ENCODE data around the gene ARHGEF12.
"Not testable (repeated sequence)": the region's sequence is repeated elsewhere in the genome, so short reads cannot be mapped to it uniquely, and the experiment has no call there.

Gene ARHGEF12

DNA sequence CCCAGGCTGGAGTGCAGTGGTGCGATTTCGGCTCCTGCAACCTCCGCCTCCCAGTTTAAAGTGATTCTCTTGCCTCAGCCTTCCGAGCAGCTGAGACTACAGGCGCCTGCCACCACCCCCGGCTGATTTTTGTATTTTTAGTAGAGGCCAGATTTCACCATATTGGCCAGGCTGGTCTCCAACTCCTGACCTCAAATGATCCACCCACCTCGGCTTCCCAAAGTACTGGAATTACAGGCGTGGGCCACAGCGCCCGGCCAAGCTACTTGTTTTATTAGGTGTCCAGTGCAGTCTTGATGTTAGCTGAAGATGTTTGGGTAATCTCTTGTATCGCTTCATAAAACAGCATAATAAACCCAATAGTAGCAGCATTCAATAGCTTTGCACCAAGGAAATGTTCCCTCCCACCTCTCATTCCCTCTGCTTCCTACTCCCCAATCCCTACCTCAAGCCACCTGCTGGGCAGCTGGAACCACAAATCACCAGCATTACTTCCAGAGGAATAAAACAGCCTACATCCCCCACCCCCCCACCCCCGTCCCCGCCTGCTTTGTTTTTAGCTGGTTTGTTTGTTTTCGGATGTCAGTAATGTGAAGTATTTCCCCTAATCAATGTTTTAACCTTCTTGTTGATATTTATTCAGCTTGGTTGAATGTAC is 164.3 kb downstream of the ARHGEF12 start:
- Histone ChIP-seq H3K4me1 (ENCODE audit: control insufficient read depth in 1 of 2, insufficient read depth in 2 of 2, low read length in 2 of 2) (no peaks in the 10 kb centered on the region), H3K9me3 (ENCODE audit: control insufficient read depth in 1 of 2, low read length in 2 of 2) (no peaks in the 10 kb centered on the region), H3K27ac (ENCODE audit: low read depth, low read length) (no peak overlapping the region), H3K4me3 (ENCODE audit: low read depth in 1 of 2, low read length in 2 of 2) (no peak overlapping the region), H3K27me3 (ENCODE audit: control insufficient read depth in 1 of 2, insufficient read depth in 2 of 2, low read length in 2 of 2) (no peaks in the 10 kb centered on the region), H3K9ac (ENCODE audit: low read depth in 1 of 2, low read length in 2 of 2) (no peak overlapping the region), H3K36me3 (ENCODE audit: control insufficient read depth in 1 of 2, insufficient read depth in 2 of 2, low read length in 2 of 2) (no peaks in the 10 kb centered on the region)

DNA sequence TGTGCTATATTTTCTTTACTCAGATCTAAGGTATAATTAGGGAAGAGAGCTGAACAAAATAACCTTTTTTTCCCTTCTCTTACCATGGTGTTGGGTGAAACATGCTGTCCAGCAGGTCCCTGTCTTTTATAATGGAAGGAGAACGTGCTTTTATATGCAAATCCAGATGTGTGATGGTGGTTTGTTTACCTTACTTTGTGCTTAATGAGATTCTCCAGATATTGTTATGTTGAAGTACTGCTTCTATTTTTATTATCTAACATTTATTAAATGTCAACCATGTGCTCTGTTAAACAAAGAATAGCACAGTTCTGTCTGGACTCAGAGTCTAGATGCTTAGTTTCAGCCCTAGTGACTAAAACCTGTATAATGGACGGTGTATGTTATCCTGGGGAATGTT is 165.2 kb downstream of the ARHGEF12 start:
- H3K9ac ChIP-seq (ENCODE audit: low read depth in 1 of 2, low read length in 2 of 2): no peak overlapping the region
- no peak overlapping the region for H3K4me3 ChIP-seq (ENCODE audit: low read depth in 1 of 2, low read length in 2 of 2)
- no peaks in the 10 kb centered on the region for H3K36me3 ChIP-seq (ENCODE audit: control insufficient read depth in 1 of 2, insufficient read depth in 2 of 2, low read length in 2 of 2)
- H3K27me3 ChIP-seq (ENCODE audit: control insufficient read depth in 1 of 2, insufficient read depth in 2 of 2, low read length in 2 of 2): peaks cover under 1 to 2% of the 10 kb centered on the region in 2 donors
- H3K9me3 ChIP-seq (ENCODE audit: control insufficient read depth in 1 of 2, low read length in 2 of 2): no peaks in the 10 kb centered on the region
- H3K27ac ChIP-seq (ENCODE audit: low read depth, low read length): no peak overlapping the region
- no peaks in the 10 kb centered on the region for H3K4me1 ChIP-seq (ENCODE audit: control insufficient read depth in 1 of 2, insufficient read depth in 2 of 2, low read length in 2 of 2)

DNA sequence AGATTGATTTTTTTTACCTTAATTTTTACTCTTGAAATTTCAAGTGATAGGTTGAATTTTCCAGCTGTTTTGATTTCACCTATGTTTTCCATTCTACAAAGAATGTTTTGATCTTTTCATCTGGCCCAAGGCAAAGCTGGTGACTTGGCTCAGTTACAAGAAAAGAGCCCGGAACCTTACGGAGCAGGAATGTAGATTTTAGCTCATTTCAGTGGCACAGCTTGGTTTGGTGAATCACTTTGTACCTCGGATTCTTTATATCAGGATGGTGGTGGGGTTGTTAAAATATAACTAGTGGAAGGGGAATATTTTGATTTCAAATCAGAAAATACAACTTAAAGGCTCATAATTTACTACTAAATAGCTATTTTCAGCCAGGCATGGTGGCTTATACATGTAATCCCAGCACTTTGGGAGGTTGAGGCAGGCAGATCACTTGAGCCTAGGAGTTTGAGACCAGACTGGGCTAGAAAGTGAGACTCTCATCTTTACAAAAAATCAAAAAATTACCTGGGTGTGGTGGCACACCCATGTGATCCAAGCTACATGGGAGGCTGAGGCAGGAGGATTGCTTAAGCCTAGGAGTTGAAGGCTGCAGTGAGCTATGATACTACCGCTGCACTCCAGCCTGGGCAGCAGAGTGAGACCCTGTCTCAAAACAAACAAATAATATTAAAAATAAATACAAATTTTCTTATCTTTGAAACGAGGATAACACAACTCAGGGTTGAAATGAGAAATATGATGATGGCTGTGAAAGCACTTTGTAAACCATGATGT is 166.0 kb downstream of the ARHGEF12 start:
- no peak overlapping the region for H3K4me3 ChIP-seq (ENCODE audit: low read depth in 1 of 2, low read length in 2 of 2)
- H3K9ac ChIP-seq (ENCODE audit: low read depth in 1 of 2, low read length in 2 of 2): no peak overlapping the region
- H3K36me3 ChIP-seq (ENCODE audit: control insufficient read depth in 1 of 2, insufficient read depth in 2 of 2, low read length in 2 of 2): no peaks in the 10 kb centered on the region
- no peaks in the 10 kb centered on the region for H3K9me3 ChIP-seq (ENCODE audit: control insufficient read depth in 1 of 2, low read length in 2 of 2)
- H3K27ac ChIP-seq (ENCODE audit: low read depth, low read length): no peak overlapping the region
- H3K27me3 ChIP-seq (ENCODE audit: control insufficient read depth in 1 of 2, insufficient read depth in 2 of 2, low read length in 2 of 2): peaks cover 6 to 8% of the 10 kb centered on the region in 2 donors
- H3K4me1 ChIP-seq (ENCODE audit: control insufficient read depth in 1 of 2, insufficient read depth in 2 of 2, low read length in 2 of 2): no peaks in the 10 kb centered on the region

DNA sequence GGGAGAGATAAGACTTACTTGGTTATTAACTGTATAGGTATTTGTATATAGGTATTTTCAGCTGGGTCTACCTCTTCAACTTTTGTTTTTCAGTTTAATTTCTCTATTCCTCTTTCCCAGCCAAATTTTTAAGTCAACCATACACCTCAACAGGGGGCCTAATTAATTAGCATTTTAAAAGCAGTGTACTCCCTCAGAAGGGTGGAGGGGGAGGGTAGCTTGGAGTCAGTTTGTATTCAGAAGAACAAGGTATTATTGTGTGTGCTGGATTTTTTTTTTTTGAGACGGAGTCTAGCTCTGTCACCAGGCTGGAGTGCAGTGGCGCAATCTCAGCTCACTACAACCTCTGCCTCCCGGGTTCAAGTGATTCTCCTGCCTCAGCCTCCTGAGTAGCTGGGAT is 167.3 kb downstream of the ARHGEF12 start:
- not testable (repeated sequence) for H3K9ac ChIP-seq (ENCODE audit: low read depth in 1 of 2, low read length in 2 of 2); H3K27me3 ChIP-seq (ENCODE audit: control insufficient read depth in 1 of 2, insufficient read depth in 2 of 2, low read length in 2 of 2); H3K27ac ChIP-seq (ENCODE audit: low read depth, low read length); H3K9me3 ChIP-seq (ENCODE audit: control insufficient read depth in 1 of 2, low read length in 2 of 2); H3K36me3 ChIP-seq (ENCODE audit: control insufficient read depth in 1 of 2, insufficient read depth in 2 of 2, low read length in 2 of 2); H3K4me1 ChIP-seq (ENCODE audit: control insufficient read depth in 1 of 2, insufficient read depth in 2 of 2, low read length in 2 of 2); H3K4me3 ChIP-seq (ENCODE audit: low read depth in 1 of 2, low read length in 2 of 2)

DNA sequence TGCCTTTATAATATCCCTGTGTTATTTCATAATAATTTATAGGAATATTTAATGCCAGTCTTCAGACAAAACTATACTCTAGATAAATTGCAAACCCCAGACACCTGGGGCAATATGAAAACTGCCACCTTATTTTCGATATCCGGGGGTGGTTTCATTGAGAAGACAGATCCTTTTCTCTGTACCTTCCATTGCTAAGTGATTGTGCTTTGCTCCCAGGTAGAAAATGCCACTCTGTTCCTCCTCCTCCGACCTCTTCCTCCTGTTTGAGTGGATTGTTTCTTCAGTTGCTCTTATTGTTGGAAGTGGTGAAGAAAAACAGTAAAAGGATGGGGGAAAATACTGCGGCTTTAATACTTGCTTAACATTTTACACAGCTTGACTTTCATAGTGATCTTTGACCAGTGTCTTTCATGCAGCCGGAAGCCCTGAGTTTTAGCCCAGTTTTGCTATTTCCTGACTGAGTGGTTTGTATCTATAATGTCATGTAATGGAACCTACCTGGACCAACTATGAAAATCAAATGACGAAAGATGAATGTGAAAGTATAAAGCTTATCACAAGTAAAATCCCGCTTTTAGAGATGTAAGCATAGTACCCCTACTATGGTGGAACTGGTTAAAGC is 169.7 kb downstream of the ARHGEF12 start:
- Histone ChIP-seq H3K27me3 (ENCODE audit: control insufficient read depth in 1 of 2, insufficient read depth in 2 of 2, low read length in 2 of 2) (peaks cover 15 to 21% of the 10 kb centered on the region in 2 donors), H3K36me3 (ENCODE audit: control insufficient read depth in 1 of 2, insufficient read depth in 2 of 2, low read length in 2 of 2) (no peaks in the 10 kb centered on the region), H3K27ac (ENCODE audit: low read depth, low read length) (no peak overlapping the region), H3K9me3 (ENCODE audit: control insufficient read depth in 1 of 2, low read length in 2 of 2) (no peaks in the 10 kb centered on the region), H3K9ac (ENCODE audit: low read depth in 1 of 2, low read length in 2 of 2) (no peak overlapping the region), H3K4me3 (ENCODE audit: low read depth in 1 of 2, low read length in 2 of 2) (no peak overlapping the region), H3K4me1 (ENCODE audit: control insufficient read depth in 1 of 2, insufficient read depth in 2 of 2, low read length in 2 of 2) (no peaks in the 10 kb centered on the region)

DNA sequence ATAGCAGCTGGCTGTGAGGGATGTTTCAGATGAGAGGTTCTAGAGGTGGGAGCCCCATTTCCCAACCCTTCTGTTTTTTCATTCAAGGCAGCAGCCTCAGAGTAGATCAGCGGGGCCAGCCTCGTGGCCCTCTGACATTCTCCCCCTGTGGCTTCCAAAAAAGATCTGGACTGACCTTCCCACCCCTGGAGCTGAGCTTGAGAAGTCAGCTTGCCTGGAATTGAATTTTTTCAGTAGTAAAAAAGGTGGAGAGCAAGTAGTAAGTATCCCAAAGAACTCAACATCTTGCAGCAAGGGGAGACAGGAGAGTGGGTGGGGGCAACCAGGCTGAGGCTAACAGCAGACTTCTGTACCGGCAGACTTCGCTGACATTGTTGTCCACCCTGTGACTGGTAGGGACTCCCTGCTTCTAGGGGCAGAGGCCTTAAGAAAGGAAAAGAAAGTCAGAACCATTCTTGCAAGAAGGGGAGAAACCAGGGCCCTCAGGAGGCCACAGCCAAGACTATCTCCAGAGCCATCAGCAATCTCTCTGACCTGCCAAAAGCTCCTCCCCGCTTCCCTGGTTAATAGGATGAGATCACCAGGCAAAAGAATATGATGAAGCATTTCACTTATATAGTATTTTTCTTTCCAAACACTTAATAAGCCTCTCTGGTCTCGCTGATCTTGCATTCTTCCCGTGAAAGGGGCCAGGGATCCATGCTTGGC is 173.3 kb downstream of the ARHGEF12 start:
- H3K4me3 ChIP-seq (ENCODE audit: low read depth in 1 of 2, low read length in 2 of 2): no peak overlapping the region
- H3K27me3 ChIP-seq (ENCODE audit: control insufficient read depth in 1 of 2, insufficient read depth in 2 of 2, low read length in 2 of 2): peaks cover 21 to 28% of the 10 kb centered on the region in 2 donors

DNA sequence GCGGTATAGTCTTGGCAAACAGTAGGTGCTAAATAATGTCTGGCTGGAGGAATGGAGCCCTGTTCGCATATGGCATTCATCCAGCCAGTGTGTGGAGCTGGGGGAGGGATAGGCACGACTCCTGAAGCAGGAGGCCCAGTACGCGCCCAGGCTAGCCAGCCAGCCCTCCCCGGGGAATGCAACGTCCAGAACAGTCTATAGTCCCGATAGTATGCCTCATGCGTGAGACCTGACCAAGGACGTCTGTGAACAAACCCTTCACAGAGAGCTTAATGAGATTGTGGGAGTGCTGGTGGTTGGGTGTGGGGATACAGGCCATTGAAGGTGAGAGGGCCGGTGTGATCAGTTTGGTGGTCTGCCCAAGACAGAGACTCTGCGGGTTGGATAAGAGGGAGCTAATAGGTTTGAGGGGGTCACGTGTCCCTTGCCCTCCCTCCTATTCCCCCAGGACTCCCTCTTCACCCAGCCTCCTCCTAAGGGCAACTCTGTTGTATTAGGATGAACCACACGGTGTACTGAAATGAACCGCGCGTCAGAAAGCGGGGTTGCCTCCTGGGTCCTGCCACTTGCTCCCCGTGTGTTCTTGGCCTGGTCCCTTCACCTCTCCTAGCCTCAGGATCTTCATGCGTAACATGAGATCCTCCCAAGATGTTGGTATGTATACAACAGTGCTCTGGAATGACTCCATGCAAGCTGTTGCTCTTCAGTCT is 174.3 kb downstream of the ARHGEF12 start:
- Histone ChIP-seq H3K9ac (ENCODE audit: low read depth in 1 of 2, low read length in 2 of 2) (no peak overlapping the region), H3K4me1 (ENCODE audit: control insufficient read depth in 1 of 2, insufficient read depth in 2 of 2, low read length in 2 of 2) (no peaks in the 10 kb centered on the region), H3K9me3 (ENCODE audit: control insufficient read depth in 1 of 2, low read length in 2 of 2) (no peaks in the 10 kb centered on the region), H3K27me3 (ENCODE audit: control insufficient read depth in 1 of 2, insufficient read depth in 2 of 2, low read length in 2 of 2) (peaks cover 21 to 31% of the 10 kb centered on the region in 2 donors), H3K27ac (ENCODE audit: low read depth, low read length) (no peak overlapping the region), H3K36me3 (ENCODE audit: control insufficient read depth in 1 of 2, insufficient read depth in 2 of 2, low read length in 2 of 2) (no peaks in the 10 kb centered on the region), H3K4me3 (ENCODE audit: low read depth in 1 of 2, low read length in 2 of 2) (no peak overlapping the region)

More for the DNA sequence above, 173.3 kb downstream of the ARHGEF12 start:
- no peak overlapping the region for H3K27ac ChIP-seq (ENCODE audit: low read depth, low read length)
- no peaks in the 10 kb centered on the region for H3K4me1 ChIP-seq (ENCODE audit: control insufficient read depth in 1 of 2, insufficient read depth in 2 of 2, low read length in 2 of 2)
- H3K9ac ChIP-seq (ENCODE audit: low read depth in 1 of 2, low read length in 2 of 2): no peak overlapping the region
- H3K9me3 ChIP-seq (ENCODE audit: control insufficient read depth in 1 of 2, low read length in 2 of 2): no peaks in the 10 kb centered on the region
- H3K36me3 ChIP-seq (ENCODE audit: control insufficient read depth in 1 of 2, insufficient read depth in 2 of 2, low read length in 2 of 2): no peaks in the 10 kb centered on the region

DNA sequence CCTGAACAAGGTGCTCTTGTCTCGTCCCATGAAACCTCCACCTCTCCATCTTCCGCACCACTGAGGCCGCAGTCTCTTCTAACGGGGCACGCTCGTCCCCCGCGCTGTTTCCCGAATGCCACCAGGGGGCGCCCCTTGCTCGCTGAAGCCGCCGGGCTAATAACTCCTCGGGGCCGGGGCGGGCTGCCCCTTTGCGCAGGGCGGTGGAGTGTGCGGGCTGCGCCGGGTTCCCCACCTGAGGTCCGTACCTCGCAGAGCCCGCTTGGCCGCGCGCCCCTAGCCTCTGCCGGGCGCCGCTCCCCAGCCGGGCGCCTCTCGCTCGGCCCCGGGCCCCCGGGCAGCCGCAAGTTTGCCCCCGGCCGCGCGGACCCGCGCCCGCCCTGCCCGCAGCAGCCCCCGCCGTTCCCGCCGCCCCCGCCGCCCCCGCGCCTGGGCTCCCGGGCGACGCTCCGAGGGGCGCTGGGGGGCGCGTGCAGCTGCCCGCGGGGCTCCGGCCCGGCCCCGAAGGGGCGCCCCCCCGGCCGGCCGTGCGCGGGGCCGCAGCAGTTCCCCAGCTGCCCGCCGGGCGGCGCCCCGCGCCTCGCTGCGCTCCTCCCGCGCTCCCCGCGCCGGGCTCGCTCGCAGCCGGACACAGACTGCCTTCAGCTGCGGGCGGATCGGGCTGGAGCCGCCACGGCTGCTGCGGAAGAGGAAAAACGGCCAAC is 175.1 kb downstream of the ARHGEF12 start, which contains the start of gene GRIK4:
Gene GRIK4 (plus strand): TSS at position 633 of the 704 bp plus-strand sequence. CDS start 148,571 bp downstream, outside the sequence.
- Histone ChIP-seq H3K9ac (ENCODE audit: low read depth in 1 of 2, low read length in 2 of 2) (no peak within 1 kb of the TSS), H3K27me3 (ENCODE audit: control insufficient read depth in 1 of 2, insufficient read depth in 2 of 2, low read length in 2 of 2) (peaks cover 21 to 31% of the 10 kb centered on the region in 2 donors), H3K27ac (ENCODE audit: low read depth, low read length) (no peak within 1 kb of the TSS), H3K36me3 (ENCODE audit: control insufficient read depth in 1 of 2, insufficient read depth in 2 of 2, low read length in 2 of 2) (no peaks in the 10 kb centered on the region), H3K9me3 (ENCODE audit: control insufficient read depth in 1 of 2, low read length in 2 of 2) (no peaks in the 10 kb centered on the region), H3K4me1 (ENCODE audit: control insufficient read depth in 1 of 2, insufficient read depth in 2 of 2, low read length in 2 of 2) (no peaks in the 10 kb centered on the region), H3K4me3 (ENCODE audit: low read depth in 1 of 2, low read length in 2 of 2) (no peak within 1 kb of the TSS)
